H9 (cell line): ENCODE measurements around the gene KMT5B. TPM values are rescaled to one million over a fixed set of nuclear protein-coding genes. Genes with fewer than 3 reads are reported as not detected.

Experiments
- DNase-seq: peaks from one replicate; pipeline ENCODE4 v3.0.0-alpha.2; 2017
- H2AFZ ChIP-seq: one replicate; pipeline ENCODE4 v1.6.1; 2013; ENCODE audit warnings: mild to moderate bottlenecking, low read length, control low read depth, moderate library complexity
- H2AK5ac ChIP-seq: 2 replicates; pipeline ENCODE4 v1.6.1; 2013; ENCODE audit warnings: low read length, control low read depth, mixed read lengths; ENCODE audit not compliant: insufficient read length
- H2BK120ac ChIP-seq: one replicate; pipeline ENCODE4 v1.6.1; 2013; ENCODE audit warnings: low read depth, mild to moderate bottlenecking, low read length, control low read depth, inconsistent platforms; ENCODE audit not compliant: poor library complexity, severe bottlenecking
- H2BK12ac ChIP-seq: 2 replicates; pipeline ENCODE4 v1.6.1; 2013; ENCODE audit warnings: low read length, control low read depth, mixed read lengths, low read depth; ENCODE audit not compliant: insufficient read length
- H2BK15ac ChIP-seq: 2 replicates; pipeline ENCODE4 v1.6.1; 2013; ENCODE audit warnings: low read depth, low read length, control low read depth
- H2BK20ac ChIP-seq: one replicate; pipeline ENCODE4 v1.6.1; 2013; ENCODE audit warnings: low read depth, mild to moderate bottlenecking, low read length, control low read depth, inconsistent platforms; ENCODE audit not compliant: poor library complexity, severe bottlenecking
- H2BK5ac ChIP-seq: 2 replicates; pipeline ENCODE4 v1.6.1; 2013; ENCODE audit warnings: low read length, control low read depth, mixed read lengths; ENCODE audit not compliant: insufficient read length
- H3K14ac ChIP-seq: 2 replicates; pipeline ENCODE4 v1.6.1; 2013; ENCODE audit warnings: low read length, control low read depth; ENCODE audit not compliant: insufficient read depth
- H3K18ac ChIP-seq: 2 replicates; pipeline ENCODE4 v1.6.1; 2013; ENCODE audit warnings: low read depth, mild to moderate bottlenecking, mixed read lengths, low read length, control low read depth; ENCODE audit not compliant: insufficient read length
- H3K23ac ChIP-seq: 2 replicates; pipeline ENCODE4 v1.6.1; 2013; ENCODE audit warnings: low read length, control low read depth, mixed read lengths, low read depth; ENCODE audit not compliant: insufficient read length
- H3K23me2 ChIP-seq: 2 replicates; pipeline ENCODE4 v1.6.1; 2013; ENCODE audit warnings: low read depth, mild to moderate bottlenecking, mixed read lengths, low read length, control low read depth; ENCODE audit not compliant: insufficient read length, poor library complexity, severe bottlenecking
- H3K27ac ChIP-seq: 2 replicates; pipeline ENCODE4 v1.5.1; 2013; ENCODE audit warnings: low read length, control low read depth, mixed read lengths, low read depth; ENCODE audit not compliant: insufficient read length
- H3K27me3 ChIP-seq: 2 replicates; pipeline ENCODE4 v1.6.1; 2013; ENCODE audit warnings: low read length, control low read depth, inconsistent platforms; ENCODE audit not compliant: insufficient read depth
- H3K4ac ChIP-seq: 2 replicates; pipeline ENCODE4 v1.6.1; 2013; ENCODE audit warnings: low read depth, mild to moderate bottlenecking, control low read depth, inconsistent platforms, low read length, moderate library complexity
- H3K4me1 ChIP-seq: 2 replicates; pipeline ENCODE4 v1.6.1; 2013; ENCODE audit warnings: low read length, control low read depth, inconsistent platforms; ENCODE audit not compliant: insufficient read depth
- H3K4me2 ChIP-seq: 2 replicates; pipeline ENCODE4 v1.6.1; 2013; ENCODE audit warnings: low read length, control low read depth, mixed read lengths; ENCODE audit not compliant: insufficient read length, insufficient read depth
- H3K56ac ChIP-seq: 2 replicates; pipeline ENCODE4 v1.6.1; 2013; ENCODE audit warnings: low read depth, mild to moderate bottlenecking, mixed read lengths, low read length, control low read depth; ENCODE audit not compliant: insufficient read length
- H3K79me1 ChIP-seq: 2 replicates; pipeline ENCODE4 v1.6.1; 2013; ENCODE audit warnings: low read depth, mild to moderate bottlenecking, moderate library complexity, low read length, control low read depth, inconsistent platforms; ENCODE audit not compliant: insufficient read depth, poor library complexity, severe bottlenecking
- H3K79me2 ChIP-seq: 2 replicates; pipeline ENCODE4 v1.6.1; 2013; ENCODE audit warnings: low read length, control low read depth, inconsistent platforms; ENCODE audit not compliant: insufficient read depth
- H3K9ac ChIP-seq: 2 replicates; pipeline ENCODE4 v1.6.1; 2013; ENCODE audit warnings: low read length, control low read depth, mixed read lengths; ENCODE audit not compliant: insufficient read length; ENCODE audit errors: extremely low read depth
- H3K9me3 ChIP-seq: one replicate; pipeline ENCODE4 v1.6.1; 2013; ENCODE audit warnings: low read depth, low read length, inconsistent platforms; ENCODE audit not compliant: control insufficient read depth
- H3T11ph ChIP-seq: one replicate; pipeline ENCODE4 v1.6.1; 2013; ENCODE audit warnings: mild to moderate bottlenecking, low read length, control low read depth, inconsistent platforms
- H4K20me1 ChIP-seq: one replicate; pipeline ENCODE4 v1.6.1; 2013; ENCODE audit not compliant: control insufficient read depth, insufficient read length, insufficient read depth
- H4K5ac ChIP-seq: 2 replicates; pipeline ENCODE4 v1.6.1; 2013; ENCODE audit warnings: low read depth, mild to moderate bottlenecking, mixed read lengths, low read length, control low read depth; ENCODE audit not compliant: insufficient read length
- H4K8ac ChIP-seq: replicated peaks from 2 replicates; pipeline ENCODE4 v1.6.1; 2013; ENCODE audit warnings: low read length, control low read depth, mixed read lengths, low read depth; ENCODE audit not compliant: insufficient read length
- H4K91ac ChIP-seq: 2 replicates; pipeline ENCODE4 v1.6.1; 2013; ENCODE audit warnings: low read depth, mild to moderate bottlenecking, moderate library complexity, mixed read lengths, low read length, control low read depth; ENCODE audit not compliant: insufficient read length
- H3K27ac Mint-ChIP-seq, 3 experiments: 2 replicates in 2 of 3; 3 replicates in 1 of 3; pipeline ENCODE4 v1.8.0; 2020 to 2021; ENCODE audit warnings: mixed read lengths in 3 of 3, mild to moderate bottlenecking in 1 of 3, moderate library complexity in 1 of 3
- H3K27me3 Mint-ChIP-seq: 2 replicates; pipeline ENCODE4 v1.8.0; 2021; ENCODE audit warnings: low read depth, mild to moderate bottlenecking, moderate library complexity, mixed read lengths
- H3K36me3 Mint-ChIP-seq, 3 experiments: 2 replicates in 2 of 3; 3 replicates in 1 of 3; pipeline ENCODE4 v1.8.0; 2020 to 2021; ENCODE audit warnings: low read depth in 3 of 3, mixed read lengths in 3 of 3; ENCODE audit not compliant: insufficient read depth in 1 of 3
- H3K4me1 Mint-ChIP-seq, 2 experiments: 2 replicates each; pipeline ENCODE4 v1.8.0; 2020; ENCODE audit warnings: mixed read lengths in 2 of 2
- H3K4me3 Mint-ChIP-seq, 2 experiments: 2 replicates in 1 of 2; 3 replicates in 1 of 2; pipeline ENCODE4 v1.8.0; 2020 to 2021; ENCODE audit warnings: mild to moderate bottlenecking in 2 of 2, mixed read lengths in 2 of 2, moderate library complexity in 1 of 2
- H3K9me3 Mint-ChIP-seq, 2 experiments: 2 replicates in 1 of 2; 3 replicates in 1 of 2; pipeline ENCODE4 v1.8.0; 2020; ENCODE audit warnings: mild to moderate bottlenecking in 2 of 2, mixed read lengths in 2 of 2, moderate library complexity in 1 of 2
- CTCF ChIP-seq: fragments of 200-600 bp; sonication (generic); conservative IDR thresholded peaks from 3 replicates; pipeline ENCODE4 v1.8.0; 2021; ENCODE audit warnings: antibody characterized with exemption, mild to moderate bottlenecking
- WGBS: extraction: QIAGEN DNeasy Blood & Tissue Kit; methylation state at CpG from one replicate; pipeline ENCODE4 v1.1.7; 2013; ENCODE audit warnings: missing lambda C conversion rate, low lambda C conversion rate, mixed read lengths; ENCODE audit not compliant: insufficient read length; ENCODE audit errors: extremely low coverage; 5-methylcytosine and 5-hydroxymethylcytosine counted together
- total RNA-seq: library from RNA; stranded (reverse); gene quantifications from 2 replicates; pipeline ENCODE4 v1.2.1, GENCODE V29; 2021

Gene KMT5B
- total RNA-seq, 1 experiment from 2014 or later, result 61.6 TPM

DNA sequence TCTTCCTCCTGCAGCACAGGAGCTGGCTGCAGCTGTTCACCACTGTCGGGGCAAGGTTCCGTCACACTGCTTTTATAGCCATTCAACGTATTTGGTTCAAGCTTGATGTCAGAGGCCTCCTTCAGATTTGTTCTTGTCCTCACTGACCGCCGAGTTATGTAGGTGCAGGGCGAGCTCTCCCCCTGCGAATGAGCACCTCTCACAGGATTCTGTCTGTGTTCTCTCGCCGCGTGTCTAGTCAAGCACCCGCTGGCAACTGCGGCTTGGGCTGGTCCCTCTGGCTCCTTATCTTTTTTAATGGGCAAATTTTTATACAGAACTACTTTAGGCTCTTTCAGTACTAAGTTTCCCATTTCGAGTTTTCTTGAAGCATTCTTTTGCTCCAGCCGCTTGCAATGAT is 54.5 kb downstream of the KMT5B start:
- Mint-ChIP-seq H3K27me3 (no peaks in the 10 kb centered on the region), H3K27ac (peak overlapping the region in 2 of 3 experiments; percentile 21 to 75; a peak in 3 of 7 replicates), H3K36me3 (peaks cover 5 to 13% (median 10%) of the 10 kb centered on the region in 3 experiments; a peak in 6 of 7 replicates), H3K4me1 (peaks cover 9 to 10% of the 10 kb centered on the region in 2 experiments; a peak in 3 of 4 replicates), H3K4me3 (no peak overlapping the region), H3K9me3 (no peaks in the 10 kb centered on the region)
- Histone ChIP-seq H2AK5ac (no peak overlapping the region), H3K79me1 (no peaks in the 10 kb centered on the region), H4K91ac (no peak overlapping the region), H2BK20ac (no peak overlapping the region), H3K56ac (no peak overlapping the region), H2BK5ac (no peak overlapping the region), H3K4me2 (no peak overlapping the region), H2AFZ (no peak overlapping the region), H2BK12ac (no peak overlapping the region), H3K23me2 (no peaks in the 10 kb centered on the region), H4K8ac (no peak overlapping the region), H3T11ph (no peak overlapping the region), H4K5ac (no peak overlapping the region), H3K27me3 (no peaks in the 10 kb centered on the region), H3K9ac (no peak overlapping the region), H2BK15ac (no peak overlapping the region), H3K4me1 (no peaks in the 10 kb centered on the region), H3K9me3 (no peaks in the 10 kb centered on the region), H2BK120ac (no peak overlapping the region), H3K23ac (no peak overlapping the region), H4K20me1 (no peaks in the 10 kb centered on the region), H3K79me2 (no peaks in the 10 kb centered on the region), H3K4ac (no peak overlapping the region), H3K18ac (no peak overlapping the region), H3K14ac (no peak overlapping the region), H3K27ac (no peak overlapping the region)
- no CpG with 5 or more reads among the region's 14 CpGs for WGBS
- no peak for TF ChIP-seq CTCF
- DNase-seq, result no peak
